Activated CD4-positive, alpha-beta T cell treated with anti-CD3 and anti-CD28 coated beads, Interleukin-2, amount 10 ng/mL, durations not matched to agents 7 days and 5 days (primary cell): ENCODE data around the gene TAP2. TPM values are rescaled to one million over a fixed set of nuclear protein-coding genes. Genes with fewer than 3 reads are reported as not detected.

Experiments
- CTCF ChIA-PET: fragments of 350-600 bp; sonication (Branson Sonifier 250); formaldehyde crosslinking; loops from one replicate; lab custom pipeline; 2021; ENCODE audit warnings: antibody characterized with exemption; lab: Charles Lee
- POLR2A ChIA-PET: fragments of 350-600 bp; sonication (Branson Sonifier 250); formaldehyde crosslinking; loops from one replicate; lab custom pipeline; 2021; ENCODE audit warnings: antibody characterized with exemption; lab: Charles Lee
- DNase-seq: peaks from one replicate; pipeline ENCODE4 v3.0.0-alpha.2; 2020
- H3K27ac Mint-ChIP-seq: one replicate; pipeline ENCODE4 v1.8.0; 2021; ENCODE audit warnings: mild to moderate bottlenecking, moderate library complexity, mixed read lengths
- H3K27me3 Mint-ChIP-seq: one replicate; pipeline ENCODE4 v1.8.0; 2021; ENCODE audit warnings: mixed read lengths
- H3K36me3 Mint-ChIP-seq: one replicate; pipeline ENCODE4 v1.8.0; 2021; ENCODE audit warnings: low read depth, mixed read lengths
- H3K4me1 Mint-ChIP-seq: one replicate; pipeline ENCODE4 v1.8.0; 2021; ENCODE audit warnings: mixed read lengths
- H3K4me3 Mint-ChIP-seq: one replicate; pipeline ENCODE4 v1.8.0; 2021; ENCODE audit warnings: mild to moderate bottlenecking, moderate library complexity, mixed read lengths
- H3K9me3 Mint-ChIP-seq: one replicate; pipeline ENCODE4 v1.8.0; 2021; ENCODE audit warnings: mixed read lengths
- total RNA-seq, 2 experiments: library from RNA; stranded (reverse); gene quantifications; one replicate each; pipeline ENCODE4 v1.2.3, GENCODE V29; 2021

The TAP2 gene
- total RNA-seq, 2 experiments from 2014 or later = 332 to 337 TPM

- H3K36me3 Mint-ChIP-seq = peaks cover 96% of the 10 kb centered on the region
- no peak overlapping the region for H3K27ac Mint-ChIP-seq
- POLR2A ChIA-PET = no interaction called here
- no peaks in the 10 kb centered on the region for H3K9me3 Mint-ChIP-seq
- no peaks in the 10 kb centered on the region for H3K27me3 Mint-ChIP-seq
- H3K4me3 Mint-ChIP-seq = no peak overlapping the region
- CTCF ChIA-PET = interaction anchor here (1.1 kb wide), 1 partner anchor 37 kb away, joined by 3 read pairs; no protein-coding TSS in a partner anchor
- H3K4me1 Mint-ChIP-seq = peaks cover 80% of the 10 kb centered on the region
- no peak for DNase-seq
Measured at GRCh38 chr6:32832535-32832934, 6.0 kb downstream of the TAP2 start.

GRCh38 chr6:32830936-32831335 is 7.6 kb downstream of the TAP2 start:
- Mint-ChIP-seq H3K36me3 (peaks cover 84% of the 10 kb centered on the region), H3K27ac (peak overlapping the region; percentile 21), H3K4me1 (peaks cover 74% of the 10 kb centered on the region), H3K4me3 (no peak overlapping the region), H3K9me3 (no peaks in the 10 kb centered on the region), H3K27me3 (no peaks in the 10 kb centered on the region)
- CTCF ChIA-PET = no interaction called here
- POLR2A ChIA-PET = no interaction called here
- DNase-seq = no peak

- H3K9me3 Mint-ChIP-seq = no peaks in the 10 kb centered on the region
- H3K27me3 Mint-ChIP-seq = no peaks in the 10 kb centered on the region
- H3K36me3 Mint-ChIP-seq = peaks cover 76% of the 10 kb centered on the region
- DNase-seq = no peak
- peak overlapping the region; percentile 2 for H3K27ac Mint-ChIP-seq
- ChIA-PET POLR2A (no interaction called here), CTCF (interaction anchor here (4.8 kb wide), 1 partner anchor 9 kb away, joined by 39 read pairs; the partner anchor contains the start of gene TAP2)
- H3K4me1 Mint-ChIP-seq = peaks cover 65% of the 10 kb centered on the region
- no peak overlapping the region for H3K4me3 Mint-ChIP-seq
Measured at GRCh38 chr6:32830017-32830416, 8.5 kb downstream of the TAP2 start.

GRCh38 chr6:32829495-32829894 is 9.0 kb downstream of the TAP2 start:
- Mint-ChIP-seq H3K27me3 (no peaks in the 10 kb centered on the region), H3K36me3 (peaks cover 71% of the 10 kb centered on the region), H3K9me3 (no peaks in the 10 kb centered on the region), H3K27ac (no peak overlapping the region), H3K4me3 (no peak overlapping the region), H3K4me1 (peaks cover 60% of the 10 kb centered on the region)
- CTCF ChIA-PET = interaction anchor here (2.6 to 4.8 kb wide), 2 partner anchors 9 to 39 kb away, joined by 11 to 39 read pairs; partner anchors contain the start of gene TAP2
- POLR2A ChIA-PET = interaction anchor here (0.5 kb wide), 1 partner anchor 103 kb away, joined by 4 read pairs; no protein-coding TSS in a partner anchor
- DNase-seq = no peak

- peaks cover 47% of the 10 kb centered on the region for H3K36me3 Mint-ChIP-seq
- POLR2A ChIA-PET = interaction anchor here (1.4 kb wide), 1 partner anchor 18 kb away, joined by 4 read pairs; no protein-coding TSS in a partner anchor
- no peaks in the 10 kb centered on the region for H3K9me3 Mint-ChIP-seq
Measured at GRCh38 chr6:32827025-32827424, 11.5 kb downstream of the TAP2 start.

GRCh38 chr6:32825966-32826365 is 12.6 kb downstream of the TAP2 start:
- H3K27ac Mint-ChIP-seq = no peak overlapping the region
- no peak overlapping the region for H3K4me3 Mint-ChIP-seq
- H3K4me1 Mint-ChIP-seq = peaks cover 29% of the 10 kb centered on the region
- H3K9me3 Mint-ChIP-seq = no peaks in the 10 kb centered on the region
- no peak for DNase-seq
- peaks cover 37% of the 10 kb centered on the region for H3K36me3 Mint-ChIP-seq
- ChIA-PET CTCF (interaction anchor here (0.6 to 4.8 kb wide), 6 partner anchors 13 to 1217 kb away, joined by 3 to 39 read pairs (median 3); partner anchors contain the start of genes HLA-DQA2 and TAP2), POLR2A (interaction anchor here (0.6 to 1.4 kb wide), 2 partner anchors 17 to 19 kb away, joined by 3 to 4 read pairs; no protein-coding TSS in a partner anchor)
- no peaks in the 10 kb centered on the region for H3K27me3 Mint-ChIP-seq

More at GRCh38 chr6:32827025-32827424, 11.5 kb downstream of the TAP2 start:
- no peak overlapping the region for H3K27ac Mint-ChIP-seq
- DNase-seq = no peak
- no peaks in the 10 kb centered on the region for H3K27me3 Mint-ChIP-seq
- H3K4me1 Mint-ChIP-seq = peaks cover 36% of the 10 kb centered on the region
- H3K4me3 Mint-ChIP-seq = no peak overlapping the region
- CTCF ChIA-PET = interaction anchor here (1.9 to 4.8 kb wide), 4 partner anchors 12 to 158 kb away, joined by 5 to 39 read pairs (median 7); partner anchors contain the start of genes HLA-DMA, TAP1 and TAP2

GRCh38 chr6:32819729-32820128 is 18.8 kb downstream of the TAP2 start:
- no peaks in the 10 kb centered on the region for H3K9me3 Mint-ChIP-seq
- no peaks in the 10 kb centered on the region for H3K36me3 Mint-ChIP-seq
- DNase-seq = no peak
- peaks cover 7% of the 10 kb centered on the region for H3K4me1 Mint-ChIP-seq
- ChIA-PET CTCF (interaction anchor here (0.7 to 2.8 kb wide), 2 partner anchors 19 to 130 kb away, joined by 3 to 18 read pairs; partner anchors contain the start of gene TAP2), POLR2A (no interaction called here)
- H3K27me3 Mint-ChIP-seq = no peaks in the 10 kb centered on the region
- H3K27ac Mint-ChIP-seq = no peak overlapping the region
- no peak overlapping the region for H3K4me3 Mint-ChIP-seq

GRCh38 chr6:32818867-32819266 is 19.7 kb downstream of the TAP2 start:
- no peaks in the 10 kb centered on the region for H3K27me3 Mint-ChIP-seq
- H3K27ac Mint-ChIP-seq = no peak overlapping the region
- CTCF ChIA-PET = no interaction called here

GRCh38 chr6:32816746-32817204 is 21.8 kb downstream of the TAP2 start, which contains the start of gene HLA-DOB:
Gene HLA-DOB, minus strand, starts transcription at chr6:32817002. Its CDS starts 51 bp downstream, at chr6:32816951.
- ChIA-PET CTCF (no interaction called here), POLR2A (no interaction called here)
- Mint-ChIP-seq H3K27me3 (no peaks in the 10 kb centered on the region), H3K4me1 (peaks cover 7% of the 10 kb centered on the region), H3K9me3 (no peaks in the 10 kb centered on the region), H3K27ac (no peak within 1 kb of the TSS), H3K4me3 (no peak within 1 kb of the TSS), H3K36me3 (no peaks in the 10 kb centered on the region)
- no peak for DNase-seq

More at GRCh38 chr6:32818867-32819266, 19.7 kb downstream of the TAP2 start:
- H3K9me3 Mint-ChIP-seq = no peaks in the 10 kb centered on the region
- POLR2A ChIA-PET = no interaction called here
- no peaks in the 10 kb centered on the region for H3K36me3 Mint-ChIP-seq
- no peak overlapping the region for H3K4me3 Mint-ChIP-seq
- no peak for DNase-seq
- H3K4me1 Mint-ChIP-seq = peaks cover 7% of the 10 kb centered on the region

- Mint-ChIP-seq H3K27me3 (no peaks in the 10 kb centered on the region), H3K27ac (no peak overlapping the region), H3K4me1 (peaks cover 7% of the 10 kb centered on the region), H3K36me3 (no peaks in the 10 kb centered on the region), H3K9me3 (no peaks in the 10 kb centered on the region), H3K4me3 (no peak overlapping the region)
- ChIA-PET POLR2A (no interaction called here), CTCF (interaction anchor here (1.0 kb wide), 1 partner anchor 23 kb away, joined by 4 read pairs; the partner anchor contains the start of gene TAP2)
- no peak for DNase-seq
Measured at GRCh38 chr6:32815996-32816395, 22.5 kb downstream of the TAP2 start.

GRCh38 chr6:32815115-32815514 is 23.4 kb downstream of the TAP2 start:
- CTCF ChIA-PET = interaction anchor here (1.0 to 1.2 kb wide), 2 partner anchors 23 to 24 kb away, joined by 3 to 4 read pairs; partner anchors contain the start of gene TAP2
- H3K4me3 Mint-ChIP-seq = no peak overlapping the region
- H3K27ac Mint-ChIP-seq = no peak overlapping the region
- POLR2A ChIA-PET = no interaction called here
- H3K27me3 Mint-ChIP-seq = no peaks in the 10 kb centered on the region
- no peaks in the 10 kb centered on the region for H3K36me3 Mint-ChIP-seq
- peaks cover 7% of the 10 kb centered on the region for H3K4me1 Mint-ChIP-seq
- no peak for DNase-seq
- no peaks in the 10 kb centered on the region for H3K9me3 Mint-ChIP-seq

- Mint-ChIP-seq H3K27ac (no peak overlapping the region), H3K4me3 (no peak overlapping the region), H3K9me3 (no peaks in the 10 kb centered on the region), H3K36me3 (no peaks in the 10 kb centered on the region), H3K4me1 (peaks cover 7% of the 10 kb centered on the region), H3K27me3 (no peaks in the 10 kb centered on the region)
- no peak for DNase-seq
- ChIA-PET CTCF (interaction anchor here (1.2 kb wide), 1 partner anchor 24 kb away, joined by 3 read pairs; the partner anchor contains the start of gene TAP2), POLR2A (no interaction called here)
Measured at GRCh38 chr6:32814145-32814544, 24.4 kb downstream of the TAP2 start.

GRCh38 chr6:32809171-32809570 is 29.4 kb downstream of the TAP2 start:
- ChIA-PET POLR2A (interaction anchor here (0.6 kb wide), 1 partner anchor 16 kb away, joined by 3 read pairs; no protein-coding TSS in a partner anchor), CTCF (no interaction called here)
- no peaks in the 10 kb centered on the region for H3K9me3 Mint-ChIP-seq
- peaks cover 3% of the 10 kb centered on the region for H3K4me1 Mint-ChIP-seq
- H3K36me3 Mint-ChIP-seq = no peaks in the 10 kb centered on the region
- DNase-seq = no peak
- no peak overlapping the region for H3K4me3 Mint-ChIP-seq
- H3K27me3 Mint-ChIP-seq = peaks cover 20% of the 10 kb centered on the region
- H3K27ac Mint-ChIP-seq = no peak overlapping the region
